ENCODE data around the gene ZMIZ1. TPM values are rescaled to one million over a fixed set of nuclear protein-coding genes. Genes with fewer than 3 reads are reported as not detected.

ZMIZ1 gene
- total RNA-seq, 1 donor from 2014 or later: 93.9 TPM

DNA sequence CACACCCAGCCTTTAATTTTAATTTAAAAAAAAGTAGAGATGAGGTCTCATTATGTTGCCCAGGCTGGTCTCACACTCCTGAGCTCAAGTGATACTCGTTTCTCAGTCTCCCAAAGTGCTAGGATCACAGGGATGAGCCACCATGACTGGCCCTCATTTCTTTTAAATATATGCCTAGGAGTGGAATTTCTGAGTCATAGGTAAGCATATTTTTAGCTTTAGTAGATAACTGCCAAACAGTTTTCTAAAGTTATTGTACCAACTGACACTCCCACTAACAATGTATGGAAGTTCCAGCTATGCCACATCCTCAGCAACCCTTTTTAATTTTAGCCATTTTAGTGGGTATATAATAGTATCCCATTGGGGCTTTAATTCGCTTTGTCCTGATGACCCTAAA, 264.7 kb downstream of the ZMIZ1 start:
- Mint-ChIP-seq H3K4me1 (peaks cover 24% of the 10 kb centered on the region), H3K4me3 (no peak overlapping the region), H3K9me3 (no peaks in the 10 kb centered on the region), H3K36me3 (ENCODE audit: low read depth) (no peaks in the 10 kb centered on the region), H3K27ac (no peak overlapping the region), H3K27me3 (no peaks in the 10 kb centered on the region)
- ATAC-seq (ENCODE audit: low read depth) (no peak), DNase-seq (no peak)
- ChIA-PET CTCF (interaction anchor here (1.2 kb wide), 1 partner anchor 11 kb away, joined by 3 read pairs; no protein-coding TSS in a partner anchor), POLR2A (interaction anchor here (2.3 to 3.2 kb wide), 2 partner anchors 15 to 16 kb away, joined by 6 to 15 read pairs; no protein-coding TSS in a partner anchor)
- TF ChIP-seq, protein P1, sequence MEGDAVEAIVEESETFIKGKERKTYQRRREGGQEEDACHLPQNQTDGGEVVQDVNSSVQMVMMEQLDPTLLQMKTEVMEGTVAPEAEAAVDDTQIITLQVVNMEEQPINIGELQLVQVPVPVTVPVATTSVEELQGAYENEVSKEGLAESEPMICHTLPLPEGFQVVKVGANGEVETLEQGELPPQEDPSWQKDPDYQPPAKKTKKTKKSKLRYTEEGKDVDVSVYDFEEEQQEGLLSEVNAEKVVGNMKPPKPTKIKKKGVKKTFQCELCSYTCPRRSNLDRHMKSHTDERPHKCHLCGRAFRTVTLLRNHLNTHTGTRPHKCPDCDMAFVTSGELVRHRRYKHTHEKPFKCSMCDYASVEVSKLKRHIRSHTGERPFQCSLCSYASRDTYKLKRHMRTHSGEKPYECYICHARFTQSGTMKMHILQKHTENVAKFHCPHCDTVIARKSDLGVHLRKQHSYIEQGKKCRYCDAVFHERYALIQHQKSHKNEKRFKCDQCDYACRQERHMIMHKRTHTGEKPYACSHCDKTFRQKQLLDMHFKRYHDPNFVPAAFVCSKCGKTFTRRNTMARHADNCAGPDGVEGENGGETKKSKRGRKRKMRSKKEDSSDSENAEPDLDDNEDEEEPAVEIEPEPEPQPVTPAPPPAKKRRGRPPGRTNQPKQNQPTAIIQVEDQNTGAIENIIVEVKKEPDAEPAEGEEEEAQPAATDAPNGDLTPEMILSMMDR (IDR thresholded peaks at IDR 0.05): no peak
- intact Hi-C loops (cut with micrococcal nuclease): loop anchor here (5.0 kb wide), 2 partner anchors 266 to 1031 kb away; partner anchors contain the start of gene ZMIZ1

DNA sequence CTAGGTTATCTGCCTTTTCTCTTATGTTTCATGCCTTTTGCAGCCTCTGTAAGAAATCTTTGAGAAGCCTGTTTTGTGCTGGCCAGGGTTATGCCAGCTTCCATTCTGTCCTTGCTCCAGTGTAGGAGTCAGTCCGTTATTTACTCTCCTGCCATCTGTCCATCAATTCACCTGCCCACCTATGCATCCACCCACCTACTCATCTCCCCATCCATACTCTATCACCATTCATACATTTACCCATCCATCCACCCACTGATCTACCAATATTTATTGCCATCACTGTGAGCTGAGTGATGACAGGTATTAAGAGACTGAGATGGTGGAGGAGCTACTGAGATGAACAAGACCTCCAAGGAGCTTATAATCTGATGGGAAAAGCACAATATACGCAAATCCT, 265.8 kb downstream of the ZMIZ1 start:
- H3K27me3 Mint-ChIP-seq: no peaks in the 10 kb centered on the region
- no peak overlapping the region for H3K4me3 Mint-ChIP-seq
- H3K27ac Mint-ChIP-seq: peak overlapping the region; percentile 8
- H3K9me3 Mint-ChIP-seq: no peaks in the 10 kb centered on the region
- POLR2A ChIA-PET: interaction anchor here (0.9 to 2.3 kb wide), 3 partner anchors 13 to 93 kb away, joined by 3 to 7 read pairs (median 6); partner anchors contain the start of gene PPIF
- CTCF ChIA-PET: no interaction called here
- H3K4me1 Mint-ChIP-seq: peaks cover 21% of the 10 kb centered on the region
- TF ChIP-seq, protein P1 (IDR thresholded peaks at IDR 0.05): no peak
- DNase-seq: no peak
- no peak for ATAC-seq (ENCODE audit: low read depth)
- H3K36me3 Mint-ChIP-seq (ENCODE audit: low read depth): no peaks in the 10 kb centered on the region
- intact Hi-C loops (cut with micrococcal nuclease): loop anchor here (5.0 kb wide), 2 partner anchors 267 to 1032 kb away; partner anchors contain the start of gene ZMIZ1

DNA sequence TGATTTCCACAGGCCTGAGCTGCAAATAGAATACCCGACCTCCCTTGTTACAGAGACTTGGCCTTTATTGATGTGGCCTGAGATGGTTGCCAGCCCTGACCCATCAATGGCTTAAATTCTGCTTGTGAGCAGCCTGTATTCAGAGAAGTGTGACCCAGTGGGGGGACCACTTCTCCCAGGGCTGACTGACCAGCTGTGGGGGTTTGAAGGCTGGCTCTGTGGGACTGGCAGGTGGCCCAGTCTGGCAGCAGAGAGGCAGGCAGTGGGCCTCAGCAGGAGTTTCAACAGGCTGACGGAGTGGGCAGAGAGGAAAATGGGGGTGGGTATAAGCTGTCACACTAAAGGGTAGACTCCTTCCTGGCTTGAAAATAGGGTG, 266.3 kb downstream of the ZMIZ1 start:
- Mint-ChIP-seq H3K4me3 (no peak overlapping the region), H3K9me3 (no peaks in the 10 kb centered on the region), H3K4me1 (peaks cover 20% of the 10 kb centered on the region), H3K27me3 (no peaks in the 10 kb centered on the region), H3K36me3 (ENCODE audit: low read depth) (no peaks in the 10 kb centered on the region), H3K27ac (no peak overlapping the region)
- ChIA-PET POLR2A (interaction anchor here (0.9 to 2.3 kb wide), 3 partner anchors 13 to 93 kb away, joined by 3 to 7 read pairs (median 6); partner anchors contain the start of gene PPIF), CTCF (no interaction called here)
- ATAC-seq (ENCODE audit: low read depth) (no peak), DNase-seq (no peak)
- intact Hi-C loops (cut with micrococcal nuclease): no loop called here
- TF ChIP-seq, protein P1 (IDR thresholded peaks at IDR 0.05): no peak

DNA sequence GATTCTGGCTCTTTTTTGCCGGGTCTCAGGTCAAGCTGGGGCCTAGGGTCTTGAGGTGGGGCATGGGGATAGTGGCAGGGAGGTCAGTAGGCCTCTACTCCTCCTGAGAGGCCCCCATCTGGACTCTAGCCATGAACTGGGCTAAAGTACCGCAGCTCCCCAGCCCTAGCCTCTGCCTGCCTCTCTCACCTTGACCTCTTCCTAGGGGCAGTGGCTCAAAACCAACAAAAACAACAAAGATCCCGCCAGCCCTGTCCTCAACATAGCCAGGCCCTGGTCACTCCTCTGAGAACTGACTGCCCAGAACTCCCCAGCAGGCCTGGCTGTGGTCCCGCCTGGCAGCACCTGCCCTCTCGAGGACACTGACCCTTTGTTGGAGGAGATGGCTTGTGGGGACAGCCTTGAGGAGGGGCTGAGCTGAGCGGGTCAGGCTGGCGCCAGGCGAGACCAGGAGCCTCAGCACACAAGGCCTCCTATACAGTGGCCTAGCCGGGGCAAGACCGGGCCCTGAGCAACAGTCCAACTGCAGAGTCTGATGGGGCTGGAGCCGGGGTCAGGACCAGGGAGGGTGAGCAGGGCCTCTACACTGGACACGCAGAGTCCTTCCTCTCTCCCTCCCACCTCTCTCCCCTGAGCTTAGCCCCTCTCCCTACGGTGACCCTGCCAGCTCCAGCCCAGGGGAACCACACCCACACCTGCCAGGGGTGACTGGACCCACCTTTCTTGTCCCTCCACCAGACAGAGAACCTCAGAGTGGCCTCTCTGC, 266.9 kb downstream of the ZMIZ1 start:
- H3K9me3 Mint-ChIP-seq: no peaks in the 10 kb centered on the region
- DNase-seq (no peak), ATAC-seq (ENCODE audit: low read depth) (no peak)
- peaks cover 20% of the 10 kb centered on the region for H3K4me1 Mint-ChIP-seq
- TF ChIP-seq, protein P1 (IDR thresholded peaks at IDR 0.05): no peak
- ChIA-PET CTCF (no interaction called here), POLR2A (interaction anchor here (2.0 kb wide), 1 partner anchor 12 kb away, joined by 7 read pairs; the partner anchor contains the start of gene PPIF)
- H3K27ac Mint-ChIP-seq: no peak overlapping the region
- H3K27me3 Mint-ChIP-seq: no peaks in the 10 kb centered on the region
- intact Hi-C loops (cut with micrococcal nuclease): no loop called here
- H3K36me3 Mint-ChIP-seq (ENCODE audit: low read depth): no peaks in the 10 kb centered on the region
- no peak overlapping the region for H3K4me3 Mint-ChIP-seq

DNA sequence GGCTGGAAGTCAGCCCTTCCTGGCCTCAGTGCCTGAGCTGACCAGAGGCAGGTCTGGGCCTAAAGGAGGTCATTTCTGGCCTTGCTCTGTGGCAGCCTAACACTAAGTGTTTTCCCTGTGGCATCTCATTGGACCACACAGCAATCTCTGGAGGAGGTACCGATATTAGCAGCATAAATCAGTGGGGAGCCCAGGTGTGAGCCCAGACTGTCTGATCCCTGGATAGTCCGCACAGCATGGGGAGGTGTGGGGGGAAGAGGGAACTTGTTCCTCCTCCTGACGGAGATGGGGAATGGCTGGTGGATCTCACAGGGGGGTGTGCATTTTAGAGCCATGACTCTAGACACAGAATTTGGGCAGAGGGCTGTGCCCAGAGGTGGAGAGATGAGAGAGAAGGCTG, 267.5 kb downstream of the ZMIZ1 start:
- Mint-ChIP-seq H3K4me1 (peaks cover 15% of the 10 kb centered on the region), H3K4me3 (no peak overlapping the region), H3K36me3 (ENCODE audit: low read depth) (no peaks in the 10 kb centered on the region), H3K27ac (no peak overlapping the region), H3K27me3 (no peaks in the 10 kb centered on the region), H3K9me3 (no peaks in the 10 kb centered on the region)
- intact Hi-C loops (cut with micrococcal nuclease): no loop called here
- POLR2A ChIA-PET: interaction anchor here (2.0 kb wide), 1 partner anchor 12 kb away, joined by 7 read pairs; the partner anchor contains the start of gene PPIF
- TF ChIP-seq, protein P1 (IDR thresholded peaks at IDR 0.05): no peak
- CTCF ChIA-PET: no interaction called here
- no peak for ATAC-seq (ENCODE audit: low read depth)
- DNase-seq: no peak
